Hypothalamus (tissue), 51 donors: Measurements from ENCODE around the gene RNASE1.
A peak's percentile ranks its signal among the peaks of the same experiment; 100 is the strongest.
"Not testable (repeated sequence)": the region's sequence is repeated elsewhere in the genome, so short reads cannot be mapped to it uniquely, and the experiment has no call there.

ENCODE experiments used
- DNase-seq, 51 donors: peaks; one replicate each; lab custom pipeline; 2025; lab: John Stamatoyannopoulos, UW

RNASE1 gene

GRCh38 chr14:20802341-20803084 is at the start of gene RNASE1:
RNASE1 (minus strand) TSS chr14:20802844; CDS start chr14:20802068, 776 bp downstream.
- DNase-seq, result peak in 39 of 51 donors; percentile 6 to 93 (median 51)

GRCh38 chr14:20848955-20849570 is 46.4 kb upstream of the RNASE1 start:
- peak in 21 of 51 donors; percentile 10 to 74 (median 37) for DNase-seq

GRCh38 chr14:20848316-20848954 is 45.8 kb upstream of the RNASE1 start:
- peak in 9 of 51 donors; percentile 16 to 74 (median 37) for DNase-seq

- peak in 1 of 51 donors; percentile 6 for DNase-seq
Observed at GRCh38 chr14:20846560-20846959, 43.9 kb upstream of the RNASE1 start.

GRCh38 chr14:20841096-20841495 is 38.5 kb upstream of the RNASE1 start:
- DNase-seq, result no peak

GRCh38 chr14:20837831-20838230 is 35.2 kb upstream of the RNASE1 start:
- DNase-seq, result no peak

GRCh38 chr14:20836668-20837338 is 34.2 kb upstream of the RNASE1 start:
- peak in 11 of 51 donors; percentile 4 to 38 (median 13) for DNase-seq

GRCh38 chr14:20834899-20835298 is 32.3 kb upstream of the RNASE1 start:
- no peak for DNase-seq

- DNase-seq, result peak in 3 of 51 donors; percentile 4 to 10 (median 10)
Observed at GRCh38 chr14:20830831-20831230, 28.2 kb upstream of the RNASE1 start.

- DNase-seq, result peak in 1 of 51 donors; percentile 2
Observed at GRCh38 chr14:20828024-20828694, 25.5 kb upstream of the RNASE1 start.

GRCh38 chr14:20827326-20827725 is 24.7 kb upstream of the RNASE1 start:
- no peak for DNase-seq

- not testable (repeated sequence) for DNase-seq
Observed at GRCh38 chr14:20826666-20827065, 24.0 kb upstream of the RNASE1 start.

- peak in 2 of 51 donors; percentile 17 to 22 for DNase-seq
Observed at GRCh38 chr14:20823859-20824258, 21.2 kb upstream of the RNASE1 start.

- DNase-seq, result peak in 10 of 51 donors; percentile 4 to 32 (median 15)
Observed at GRCh38 chr14:20821521-20822108, 19.0 kb upstream of the RNASE1 start.

- DNase-seq, result no peak
Observed at GRCh38 chr14:20820063-20820904, 17.6 kb upstream of the RNASE1 start.

GRCh38 chr14:20818861-20819260 is 16.2 kb upstream of the RNASE1 start:
- DNase-seq, result no peak

- DNase-seq, result not testable (repeated sequence)
Observed at GRCh38 chr14:20815946-20816345, 13.3 kb upstream of the RNASE1 start.

GRCh38 chr14:20811986-20812975 is 9.6 kb upstream of the RNASE1 start:
- DNase-seq, result no peak
